Endothelial cell (in vitro differentiated cells): ENCODE measurements around the gene DTWD1. TPM values are rescaled to one million over a fixed set of nuclear protein-coding genes. Genes with fewer than 3 reads are reported as not detected.

Experiments used
- DNase-seq: peaks from one replicate; pipeline ENCODE4 v3.0.0; 2021; ENCODE audit warnings: low spot score
- H3K27ac Mint-ChIP-seq: one replicate; pipeline ENCODE4 v1.8.0; 2021; ENCODE audit warnings: mixed read lengths, inconsistent platforms; ENCODE audit not compliant: unreplicated experiment
- H3K27me3 Mint-ChIP-seq: one replicate; pipeline ENCODE4 v1.8.0; 2021; ENCODE audit warnings: mild to moderate bottlenecking, moderate library complexity, mixed read lengths, inconsistent platforms; ENCODE audit not compliant: unreplicated experiment
- H3K36me3 Mint-ChIP-seq: one replicate; pipeline ENCODE4 v1.8.0; 2021; ENCODE audit warnings: mild to moderate bottlenecking, low read depth, mixed read lengths, inconsistent platforms; ENCODE audit not compliant: unreplicated experiment
- H3K4me1 Mint-ChIP-seq: one replicate; pipeline ENCODE4 v1.8.0; 2021; ENCODE audit warnings: mild to moderate bottlenecking, mixed read lengths, inconsistent platforms; ENCODE audit not compliant: unreplicated experiment
- H3K4me3 Mint-ChIP-seq: one replicate; pipeline ENCODE4 v1.8.0; 2021; ENCODE audit warnings: mild to moderate bottlenecking, mixed read lengths, inconsistent platforms; ENCODE audit not compliant: unreplicated experiment
- H3K9me3 Mint-ChIP-seq: one replicate; pipeline ENCODE4 v1.8.0; 2021; ENCODE audit warnings: mixed read lengths, inconsistent platforms; ENCODE audit not compliant: unreplicated experiment
- CTCF ChIP-seq: fragments of 200-600 bp; sonication (generic); IDR thresholded peaks from one replicate; pipeline ENCODE4 v1.5.0; 2021; ENCODE audit warnings: antibody characterized with exemption; ENCODE audit not compliant: unreplicated experiment
- total RNA-seq: library from RNA; stranded (reverse); fragmentation: NEBNext Ultra II Directional; extraction: Animal tissue kit (Norgen Biotek cat#: 25700); gene quantifications from one replicate; pipeline ENCODE4 v1.2.1, GENCODE V29; 2021; ENCODE audit not compliant: unreplicated experiment

The DTWD1 gene
- total RNA-seq, 1 donor from 2014 or later: 14.5 TPM

GRCh38 chr15:49674370-49674769 lies 53.5 kb downstream of the DTWD1 start:
- no peak overlapping the region for H3K27ac Mint-ChIP-seq

GRCh38 chr15:49675041-49675440 lies 54.2 kb downstream of the DTWD1 start:
- no peak overlapping the region for H3K4me3 Mint-ChIP-seq
- TF ChIP-seq CTCF: no peak
- no peaks in the 10 kb centered on the region for H3K4me1 Mint-ChIP-seq
- H3K27ac Mint-ChIP-seq: no peak overlapping the region
- DNase-seq: no peak
- H3K36me3 Mint-ChIP-seq: no peaks in the 10 kb centered on the region
- H3K9me3 Mint-ChIP-seq: no peaks in the 10 kb centered on the region
- H3K27me3 Mint-ChIP-seq: no peaks in the 10 kb centered on the region

More at GRCh38 chr15:49674370-49674769, 53.5 kb downstream of the DTWD1 start:
- DNase-seq: no peak
- no peaks in the 10 kb centered on the region for H3K36me3 Mint-ChIP-seq
- no peak overlapping the region for H3K4me3 Mint-ChIP-seq
- no peak for TF ChIP-seq CTCF
- no peaks in the 10 kb centered on the region for H3K27me3 Mint-ChIP-seq
- no peaks in the 10 kb centered on the region for H3K4me1 Mint-ChIP-seq
- H3K9me3 Mint-ChIP-seq: no peaks in the 10 kb centered on the region

- H3K4me1 Mint-ChIP-seq: no peaks in the 10 kb centered on the region
- no peaks in the 10 kb centered on the region for H3K9me3 Mint-ChIP-seq
- H3K4me3 Mint-ChIP-seq: no peak overlapping the region
- TF ChIP-seq CTCF: no peak
- peaks cover 1% of the 10 kb centered on the region for H3K27me3 Mint-ChIP-seq
- no peak overlapping the region for H3K27ac Mint-ChIP-seq
- no peak for DNase-seq
- no peaks in the 10 kb centered on the region for H3K36me3 Mint-ChIP-seq
Observed at GRCh38 chr15:49678655-49679054, 57.8 kb downstream of the DTWD1 start.

- Mint-ChIP-seq H3K27me3 (no peaks in the 10 kb centered on the region), H3K4me1 (no peaks in the 10 kb centered on the region), H3K9me3 (no peaks in the 10 kb centered on the region), H3K36me3 (no peaks in the 10 kb centered on the region), H3K27ac (no peak overlapping the region), H3K4me3 (no peak overlapping the region)
- TF ChIP-seq CTCF: no peak
- DNase-seq: no peak
Observed at GRCh38 chr15:49686599-49686998, 65.8 kb downstream of the DTWD1 start.

- Mint-ChIP-seq H3K4me1 (no peaks in the 10 kb centered on the region), H3K4me3 (no peak overlapping the region), H3K27ac (no peak overlapping the region), H3K36me3 (no peaks in the 10 kb centered on the region), H3K9me3 (no peaks in the 10 kb centered on the region), H3K27me3 (no peaks in the 10 kb centered on the region)
- TF ChIP-seq CTCF: no peak
- no peak for DNase-seq
Observed at GRCh38 chr15:49688135-49688790, 67.4 kb downstream of the DTWD1 start.
